PFSK-1 (cell line): Measurements from ENCODE around the gene LCNL1.

Experiments used
- FOXP2 ChIP-seq: optimal IDR thresholded peaks from 2 replicates; pipeline ENCODE3; 2011; ENCODE audit warnings: borderline replicate concordance, control low read depth, inconsistent platforms; ENCODE audit not compliant: insufficient read depth; ENCODE audit errors: extremely low read length, extremely low read depth
- POLR2AphosphoS5 ChIP-seq: IDR thresholded peaks from 2 replicates; pipeline ENCODE4 v1.6.1; 2012; ENCODE audit warnings: low read depth, mild to moderate bottlenecking, control low read depth, low read length, moderate library complexity
- SIN3A ChIP-seq: IDR thresholded peaks from 2 replicates; pipeline ENCODE4 v1.6.1; 2012; ENCODE audit warnings: mild to moderate bottlenecking, low read length, moderate library complexity, borderline replicate concordance; ENCODE audit not compliant: insufficient read depth
- TAF1 ChIP-seq: IDR thresholded peaks from 2 replicates; pipeline ENCODE4 v1.6.1; 2012; ENCODE audit warnings: low read length, control low read depth, borderline replicate concordance; ENCODE audit not compliant: insufficient read depth
- TF ChIP-seq, protein P1 (sequence below), 2 experiments: IDR thresholded peaks; 2 replicates each; pipeline versions ENCODE4 v1.6.1 to v1.8.0; 2011 to 2012; ENCODE audit warnings: low read depth in 2 of 2, low read length in 2 of 2, control low read depth in 1 of 2, inconsistent platforms in 1 of 2, mild to moderate bottlenecking in 1 of 2, moderate library complexity in 1 of 2; ENCODE audit not compliant: insufficient read depth in 1 of 2

LCNL1 gene

DNA sequence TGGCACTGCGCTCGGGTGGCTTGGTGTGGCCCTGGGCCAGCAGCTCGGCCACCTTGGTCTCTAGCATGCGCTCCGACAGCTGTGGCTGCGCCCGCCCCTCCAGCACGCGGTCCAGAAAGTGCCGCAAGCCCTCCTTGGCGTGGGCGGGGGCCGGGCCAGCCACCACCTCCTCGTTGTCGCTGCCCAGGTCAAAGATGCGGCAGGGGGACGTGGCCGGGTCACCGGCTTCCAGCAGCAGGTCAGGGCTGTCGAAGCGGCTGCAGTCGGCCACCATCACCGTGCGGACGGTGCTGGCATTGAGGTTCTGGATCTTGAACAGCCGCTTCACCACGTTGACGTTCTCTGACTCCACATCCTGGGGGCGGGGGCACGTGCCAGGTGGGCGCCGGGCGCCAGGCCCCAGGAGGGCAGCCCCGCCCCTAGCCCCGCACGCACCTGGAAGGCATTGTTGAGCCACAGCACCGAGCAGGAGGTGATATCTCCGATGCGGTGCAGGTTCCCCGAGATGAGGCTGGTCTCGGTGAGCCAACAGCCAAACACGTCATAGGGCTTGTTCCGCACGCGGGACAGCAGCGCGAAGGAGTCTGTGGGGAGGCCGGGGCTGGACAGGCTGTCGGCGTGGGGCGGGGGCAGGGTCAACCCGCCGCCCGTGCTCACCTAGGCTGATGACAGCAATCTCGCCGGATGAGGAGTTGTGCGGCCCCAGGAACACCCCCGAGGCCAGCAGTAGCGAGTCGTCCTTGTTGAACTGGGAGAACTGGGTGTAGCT lies 40.5 kb upstream of the LCNL1 start:
- TF ChIP-seq FOXP2: no peak

DNA sequence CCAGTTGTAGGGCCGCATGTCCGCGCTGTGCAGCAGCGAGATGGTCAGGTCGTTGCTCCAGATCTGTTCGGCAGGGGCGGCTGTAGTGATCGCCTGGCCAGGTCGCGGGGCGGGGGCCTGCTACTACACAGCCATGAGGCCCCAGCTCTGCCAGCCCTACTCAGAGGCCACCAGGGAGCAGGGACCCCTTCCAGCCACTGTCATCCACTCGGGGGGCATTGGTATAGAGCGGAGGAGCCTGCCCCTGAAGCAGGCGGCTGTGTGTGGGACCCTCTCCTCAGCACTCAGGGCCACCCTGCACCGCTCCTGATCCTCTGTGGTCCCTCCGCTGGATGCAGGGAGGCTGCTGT lies 39.9 kb upstream of the LCNL1 start:
- TF ChIP-seq SIN3A (no peak), POLR2AphosphoS5 (no peak), FOXP2 (no peak), TAF1 (no peak)
- TF ChIP-seq, protein P1, sequence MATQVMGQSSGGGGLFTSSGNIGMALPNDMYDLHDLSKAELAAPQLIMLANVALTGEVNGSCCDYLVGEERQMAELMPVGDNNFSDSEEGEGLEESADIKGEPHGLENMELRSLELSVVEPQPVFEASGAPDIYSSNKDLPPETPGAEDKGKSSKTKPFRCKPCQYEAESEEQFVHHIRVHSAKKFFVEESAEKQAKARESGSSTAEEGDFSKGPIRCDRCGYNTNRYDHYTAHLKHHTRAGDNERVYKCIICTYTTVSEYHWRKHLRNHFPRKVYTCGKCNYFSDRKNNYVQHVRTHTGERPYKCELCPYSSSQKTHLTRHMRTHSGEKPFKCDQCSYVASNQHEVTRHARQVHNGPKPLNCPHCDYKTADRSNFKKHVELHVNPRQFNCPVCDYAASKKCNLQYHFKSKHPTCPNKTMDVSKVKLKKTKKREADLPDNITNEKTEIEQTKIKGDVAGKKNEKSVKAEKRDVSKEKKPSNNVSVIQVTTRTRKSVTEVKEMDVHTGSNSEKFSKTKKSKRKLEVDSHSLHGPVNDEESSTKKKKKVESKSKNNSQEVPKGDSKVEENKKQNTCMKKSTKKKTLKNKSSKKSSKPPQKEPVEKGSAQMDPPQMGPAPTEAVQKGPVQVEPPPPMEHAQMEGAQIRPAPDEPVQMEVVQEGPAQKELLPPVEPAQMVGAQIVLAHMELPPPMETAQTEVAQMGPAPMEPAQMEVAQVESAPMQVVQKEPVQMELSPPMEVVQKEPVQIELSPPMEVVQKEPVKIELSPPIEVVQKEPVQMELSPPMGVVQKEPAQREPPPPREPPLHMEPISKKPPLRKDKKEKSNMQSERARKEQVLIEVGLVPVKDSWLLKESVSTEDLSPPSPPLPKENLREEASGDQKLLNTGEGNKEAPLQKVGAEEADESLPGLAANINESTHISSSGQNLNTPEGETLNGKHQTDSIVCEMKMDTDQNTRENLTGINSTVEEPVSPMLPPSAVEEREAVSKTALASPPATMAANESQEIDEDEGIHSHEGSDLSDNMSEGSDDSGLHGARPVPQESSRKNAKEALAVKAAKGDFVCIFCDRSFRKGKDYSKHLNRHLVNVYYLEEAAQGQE (IDR thresholded peaks at IDR 0.05; ENCODE audit: insufficient read depth in 1 of 2, low read depth in 2 of 2, low read length in 2 of 2): no peak

DNA sequence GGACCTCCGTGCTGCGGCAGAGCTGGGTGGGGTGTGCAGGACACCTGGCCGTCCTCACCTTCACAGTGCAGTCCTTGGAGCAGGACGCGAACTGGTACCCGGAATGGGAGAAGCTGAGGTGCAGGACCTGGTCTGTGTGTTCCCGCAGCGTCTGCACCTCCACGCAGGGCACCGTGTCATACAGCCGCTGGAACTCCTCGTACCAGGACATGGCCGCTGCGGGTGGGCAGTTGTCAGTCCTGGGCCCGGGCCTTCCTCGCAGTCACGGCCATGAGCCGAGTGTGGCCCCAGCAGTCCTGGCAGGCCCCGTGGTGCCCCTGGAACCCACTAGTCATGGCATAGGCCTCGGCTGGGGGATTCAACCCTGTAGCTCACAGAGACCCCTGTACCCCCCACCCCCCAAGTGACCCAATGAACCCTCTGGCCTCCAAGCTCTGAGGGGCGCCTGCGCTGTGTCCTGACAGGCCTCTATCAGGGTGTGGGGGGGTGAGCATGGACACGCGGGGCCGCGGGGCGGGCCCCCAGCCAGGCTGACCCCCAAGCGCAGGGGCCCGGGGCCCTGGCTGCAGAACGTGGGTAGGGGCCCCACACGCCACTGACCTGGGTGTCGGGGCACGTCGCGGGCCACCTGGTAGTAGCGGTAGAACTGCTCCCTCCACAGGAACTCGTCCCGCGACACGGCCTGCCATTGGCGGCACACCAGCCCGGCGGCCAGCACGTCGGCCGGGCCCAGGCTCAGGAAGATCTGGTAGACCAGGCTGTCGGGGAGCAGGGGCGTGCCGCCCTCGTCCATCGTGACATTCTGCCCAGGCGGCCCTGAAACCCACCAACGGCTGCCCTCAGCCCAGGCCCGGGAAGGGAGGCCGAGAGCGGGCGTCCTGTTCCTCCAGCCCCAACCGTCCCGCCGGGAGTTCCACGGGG lies 39.2 kb upstream of the LCNL1 start:
- TF ChIP-seq FOXP2 (no peak), POLR2AphosphoS5 (peak; percentile 23; the same call in 1 of the 2 replicates)
- TF ChIP-seq, protein P1 (IDR thresholded peaks at IDR 0.05; ENCODE audit: insufficient read depth in 1 of 2, low read depth in 2 of 2, low read length in 2 of 2): no peak

DNA sequence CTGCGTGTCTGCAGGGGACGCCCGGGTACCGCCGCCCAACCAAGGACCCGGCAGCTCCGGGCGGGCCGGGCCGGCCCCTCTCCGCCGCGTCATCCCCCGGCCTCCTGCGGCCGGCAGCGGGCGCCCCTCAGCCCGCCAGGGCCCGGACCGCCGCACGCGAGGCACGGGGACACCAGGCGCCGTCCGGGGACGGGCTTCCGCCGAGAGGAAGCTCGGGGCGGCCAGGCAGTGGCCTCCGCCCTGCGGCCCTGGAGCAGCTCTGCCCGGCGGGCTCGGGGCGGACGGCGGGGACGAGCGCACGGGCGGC lies 38.6 kb upstream of the LCNL1 start:
- TF ChIP-seq POLR2AphosphoS5 (no peak), SIN3A (no peak), FOXP2 (no peak), TAF1 (peak; percentile 41; the same call in 1 of the 2 replicates)
- TF ChIP-seq, protein P1 (IDR thresholded peaks at IDR 0.05; ENCODE audit: insufficient read depth in 1 of 2, low read depth in 2 of 2, low read length in 2 of 2): no peak

DNA sequence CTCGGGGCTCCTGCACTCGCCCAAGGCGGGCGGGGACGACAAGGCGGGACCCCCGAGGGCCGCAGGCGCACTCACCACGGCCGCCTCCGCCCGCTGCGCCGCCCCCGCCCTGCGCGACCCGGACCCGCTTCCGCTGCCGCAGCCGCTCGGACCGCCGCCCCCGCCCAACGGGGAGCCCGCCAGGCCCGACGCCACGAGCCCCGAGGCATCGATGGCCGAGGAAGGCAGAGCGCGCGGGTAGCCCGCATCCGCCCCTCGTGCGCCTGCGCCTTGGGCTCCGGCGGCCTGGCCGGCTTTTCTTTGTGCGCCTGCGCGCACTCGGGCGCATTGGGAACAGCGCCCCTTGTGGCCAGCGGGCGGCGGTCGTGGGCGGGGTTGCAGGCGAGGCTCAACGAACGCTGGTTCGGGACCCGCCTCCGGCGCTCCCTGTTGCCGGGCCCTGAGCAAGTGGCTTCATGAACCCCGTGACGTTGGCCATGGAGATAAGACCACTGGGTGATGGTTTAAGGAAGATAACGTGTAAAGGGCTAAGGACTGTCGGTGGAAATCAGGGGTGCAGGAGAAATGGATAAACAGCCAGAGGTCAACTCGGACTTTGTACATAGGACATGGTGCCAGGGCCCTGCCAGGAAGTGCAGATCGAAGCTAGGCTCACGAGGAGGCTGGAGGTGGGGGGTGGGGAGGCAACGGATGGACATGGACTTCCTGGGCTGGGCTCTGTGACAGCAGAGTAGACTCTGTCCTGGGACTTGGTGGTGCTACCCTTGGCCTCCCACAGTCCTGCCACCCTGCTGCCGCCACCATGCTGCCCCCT lies 38.1 kb upstream of the LCNL1 start, which contains the start of the genes C8G and FBXW5:
Gene C8G, plus strand, starts transcription at position 725 of the 814 bp plus-strand sequence. Its CDS starts 78 bp downstream, at position 803.
Gene FBXW5, minus strand, starts transcription at position 220 of the 814 bp plus-strand sequence. CDS start 655 bp downstream, outside the sequence.
- 0 out of 2 replicates have a peak, but pooled peaks have one; percentile 33 for TF ChIP-seq SIN3A
- TF ChIP-seq, protein P1 (IDR thresholded peaks at IDR 0.05; ENCODE audit: insufficient read depth in 1 of 2, low read depth in 2 of 2, low read length in 2 of 2): 0 out of 4 replicates have a peak, but pooled peaks of 1 of the 2 experiments have one; percentile 30
- no peak for TF ChIP-seq FOXP2
- TF ChIP-seq TAF1: peak; percentile 42; the same call in 1 of the 2 replicates
- peak; percentile 19; the same call in 1 of the 2 replicates for TF ChIP-seq POLR2AphosphoS5
